Inflammatory macrophage treated with lipopolysaccharide for 4 hours (primary cell): Measurements from ENCODE around the gene GOLGA6L10.
"Not testable (repeated sequence)": the region's sequence is repeated elsewhere in the genome, so short reads cannot be mapped to it uniquely, and the experiment has no call there.

Experiments
- DNase-seq: peaks from one replicate; pipeline ENCODE4 v3.0.0-alpha.2; 2020

Gene GOLGA6L10

DNA sequence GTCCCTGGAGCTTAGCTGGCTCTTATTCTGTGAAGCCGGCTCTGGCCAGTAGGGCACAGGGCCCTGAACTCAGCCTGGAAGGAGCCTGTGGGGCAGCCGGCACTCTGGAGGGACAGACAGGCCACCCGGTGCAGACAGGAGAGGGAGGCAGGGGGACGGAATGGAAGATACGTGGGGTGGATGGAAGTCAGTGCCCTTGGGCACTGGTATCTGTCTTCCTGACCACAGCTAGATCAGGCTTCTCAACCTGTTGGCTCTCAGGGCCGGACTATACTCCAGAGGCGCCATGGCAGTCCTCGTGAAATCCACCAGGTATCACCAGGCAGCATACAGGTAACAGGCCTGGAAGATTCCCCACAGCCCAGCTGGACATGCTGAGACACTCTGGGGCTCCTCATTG is 10.7 kb downstream of the GOLGA6L10 start:
- DNase-seq: not testable (repeated sequence)

- DNase-seq: not testable (repeated sequence)
These were observed 11.2 kb downstream of the GOLGA6L10 start for GRCh38 chr15:82338053-82338452.

GRCh38 chr15:82337051-82337450 is 12.2 kb downstream of the GOLGA6L10 start:
- not testable (repeated sequence) for DNase-seq

- not testable (repeated sequence) for DNase-seq
These were observed 13.1 kb downstream of the GOLGA6L10 start for GRCh38 chr15:82336180-82336647.

- DNase-seq: not testable (repeated sequence)
These were observed 14.3 kb downstream of the GOLGA6L10 start for GRCh38 chr15:82335006-82335405.

DNA sequence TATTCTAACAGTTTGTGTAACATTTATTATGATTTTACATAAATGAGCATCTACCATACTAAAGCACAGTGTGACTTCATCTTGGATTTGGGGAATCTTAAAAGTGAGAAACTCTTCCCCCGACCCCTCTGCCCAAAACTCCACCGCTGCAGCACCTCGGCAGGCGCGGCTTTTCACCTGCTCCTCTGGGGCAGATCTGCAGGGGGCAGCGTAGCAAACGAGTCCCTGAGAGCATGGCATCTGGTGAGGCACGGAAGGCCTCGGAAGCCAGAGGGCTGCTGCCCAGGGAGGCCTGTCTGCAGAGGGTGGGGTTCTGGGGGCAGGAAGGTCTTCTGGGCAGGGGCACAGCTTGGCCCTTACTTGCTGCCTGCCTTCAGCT is 14.7 kb downstream of the GOLGA6L10 start:
- DNase-seq: not testable (repeated sequence)

DNA sequence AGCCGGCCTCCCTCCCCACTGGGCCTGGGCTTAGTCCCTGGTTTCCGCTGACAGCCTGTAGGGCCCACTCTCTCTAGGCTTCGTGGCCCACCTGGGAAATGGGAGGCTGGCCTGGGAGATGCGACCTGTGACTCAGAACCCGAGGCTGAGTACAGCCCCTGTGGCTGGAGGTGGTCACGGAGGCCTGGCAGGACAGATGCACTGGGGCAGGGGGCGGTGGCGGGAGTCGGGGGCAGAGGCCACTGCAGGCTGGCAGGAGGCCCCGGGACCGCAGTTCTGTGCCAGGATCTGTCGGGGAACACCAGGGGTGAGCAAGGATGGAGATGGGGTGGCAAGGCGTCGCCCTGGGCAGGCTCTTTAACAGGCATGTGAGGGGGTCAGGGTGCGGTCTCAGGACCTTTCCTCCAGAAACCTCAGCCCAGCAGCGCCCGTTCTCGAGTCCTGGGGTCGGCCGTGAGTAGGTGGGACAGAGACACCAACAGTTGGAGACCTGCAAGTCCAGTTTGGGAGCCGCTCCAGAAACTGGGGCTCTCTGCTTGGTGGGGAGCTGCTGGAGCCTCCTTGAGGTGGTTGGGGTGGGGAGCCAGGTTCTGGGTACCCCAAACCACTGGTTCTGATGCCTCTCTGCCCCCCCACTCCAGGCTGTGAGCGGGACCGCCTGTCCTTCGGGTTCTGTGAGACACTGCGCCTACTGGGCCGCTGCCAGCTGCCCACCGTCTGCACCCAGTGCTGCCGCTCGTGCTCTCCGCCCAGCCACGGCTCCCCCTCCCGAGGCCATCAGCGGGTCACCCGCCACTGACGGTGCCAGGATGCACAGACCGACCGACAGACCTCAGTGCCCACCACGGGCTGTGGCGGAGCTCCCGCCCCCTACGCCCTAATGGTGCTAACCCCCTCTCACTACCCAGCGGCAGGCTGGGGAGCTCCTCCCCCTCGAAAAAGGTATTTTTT is 15.4 kb downstream of the GOLGA6L10 start:
- DNase-seq: not testable (repeated sequence)

DNA sequence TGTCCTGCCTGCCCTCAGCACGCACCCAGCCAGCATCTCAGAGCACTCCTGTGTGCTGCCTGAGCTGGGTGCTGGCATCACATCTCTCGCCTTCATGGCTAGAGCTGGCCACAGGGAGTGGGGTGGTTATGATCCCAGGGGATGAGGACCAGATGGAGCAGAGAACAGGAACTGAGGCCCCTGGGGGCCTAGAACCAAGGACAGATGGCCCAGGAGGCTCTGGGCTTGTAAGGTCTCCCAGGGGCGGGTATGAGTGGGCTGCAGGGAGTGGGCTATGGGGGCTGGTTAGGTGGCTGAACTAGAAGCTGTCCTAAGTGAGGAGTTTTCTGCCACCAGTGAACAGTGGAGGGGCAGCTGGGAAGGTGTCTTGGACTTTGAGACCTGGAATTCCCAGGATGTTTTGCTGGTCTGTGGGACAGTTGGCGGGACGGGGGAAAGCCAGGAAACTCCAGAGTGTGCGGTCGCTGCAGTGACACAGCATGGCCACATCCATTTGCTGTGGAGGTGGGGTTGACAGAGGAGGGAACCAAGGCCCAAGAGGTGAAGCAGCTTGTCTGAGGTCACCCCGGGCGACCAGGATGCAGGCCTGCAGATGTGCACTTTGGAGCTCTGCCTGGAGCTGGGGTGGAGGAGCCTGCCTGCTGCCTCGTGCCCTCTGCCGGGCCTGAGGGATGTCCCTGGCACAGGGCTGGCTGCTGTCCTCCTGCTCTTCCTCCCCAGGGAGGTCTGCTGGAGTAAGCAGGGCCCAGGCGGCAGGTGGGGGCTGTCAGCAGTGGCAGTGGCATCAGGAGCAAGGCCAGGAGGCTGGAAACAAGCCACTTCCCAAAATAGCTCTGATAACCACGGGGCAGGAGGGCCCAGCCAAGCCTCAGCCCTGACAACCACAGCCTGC is 16.3 kb downstream of the GOLGA6L10 start:
- not testable (repeated sequence) for DNase-seq

- DNase-seq: not testable (repeated sequence)
These were observed 17.5 kb downstream of the GOLGA6L10 start for GRCh38 chr15:82331576-82332304.

DNA sequence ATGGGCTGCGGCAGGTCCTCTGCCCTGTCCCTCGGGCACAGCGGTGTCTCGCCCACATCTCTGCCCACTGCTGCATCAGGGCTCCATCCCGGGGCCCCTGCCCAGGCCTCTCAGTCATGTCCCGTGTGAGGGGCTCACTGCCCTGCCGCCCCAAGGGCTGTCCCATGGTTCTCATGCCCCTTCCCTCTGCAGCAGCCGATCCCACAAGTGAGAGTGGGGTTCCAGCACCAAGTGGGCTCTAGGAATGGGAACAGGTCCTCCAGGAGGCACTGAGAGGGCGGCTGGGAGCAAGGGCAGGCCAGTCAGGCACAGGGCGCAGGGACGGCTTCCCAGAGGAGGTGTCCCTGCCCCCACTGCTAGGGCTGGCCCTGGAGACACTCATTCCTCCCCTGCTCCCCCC is 18.4 kb downstream of the GOLGA6L10 start:
- DNase-seq: not testable (repeated sequence)

GRCh38 chr15:82329039-82329438 is 20.2 kb downstream of the GOLGA6L10 start:
- DNase-seq: not testable (repeated sequence)

GRCh38 chr15:82327372-82327771 is 21.9 kb downstream of the GOLGA6L10 start:
- DNase-seq: not testable (repeated sequence)

DNA sequence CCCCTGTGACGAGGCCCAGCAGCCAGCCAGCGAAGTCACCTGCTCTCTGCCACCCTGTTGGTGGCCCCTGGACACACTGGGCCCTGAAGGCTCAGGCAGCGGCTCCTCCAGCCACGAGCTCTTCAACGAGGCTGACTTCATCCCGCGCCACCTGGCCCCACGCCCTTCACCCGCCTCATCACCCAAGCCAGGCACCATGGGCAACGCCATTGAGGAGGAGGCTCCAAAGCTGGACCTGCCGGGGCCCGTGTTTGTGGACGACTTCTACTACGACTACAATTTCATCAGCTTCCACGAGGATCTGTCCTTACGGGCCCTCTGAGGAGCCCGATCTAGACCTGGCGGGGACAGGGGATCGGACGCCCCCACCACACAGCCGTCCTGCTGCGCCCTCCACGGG is 22.4 kb downstream of the GOLGA6L10 start:
- DNase-seq: not testable (repeated sequence)

GRCh38 chr15:82325646-82326045 is 23.6 kb downstream of the GOLGA6L10 start:
- not testable (repeated sequence) for DNase-seq

DNA sequence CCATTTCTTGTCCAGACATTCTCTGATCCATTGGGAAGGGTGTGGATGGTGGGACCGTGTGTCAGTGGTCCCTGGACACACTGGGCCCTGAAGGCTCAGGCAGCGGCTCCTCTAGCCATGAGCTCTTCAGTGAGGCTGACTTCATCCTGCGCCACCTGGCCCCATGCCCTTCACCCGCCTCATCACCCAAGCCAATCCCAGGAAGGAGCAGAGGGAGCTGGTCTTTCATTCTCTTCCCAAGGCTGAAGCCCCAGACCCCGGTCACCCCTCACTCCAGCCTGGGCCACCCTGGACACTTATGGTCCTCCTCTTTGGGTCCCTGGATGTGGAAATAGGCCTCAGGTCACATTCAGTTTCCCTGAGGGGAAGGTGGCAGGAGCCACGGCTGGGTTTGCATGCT is 24.4 kb downstream of the GOLGA6L10 start:
- DNase-seq: not testable (repeated sequence)

GRCh38 chr15:82322488-82322887 is 26.8 kb downstream of the GOLGA6L10 start:
- not testable (repeated sequence) for DNase-seq

GRCh38 chr15:82320861-82321260 is 28.4 kb downstream of the GOLGA6L10 start:
- DNase-seq: not testable (repeated sequence)

DNA sequence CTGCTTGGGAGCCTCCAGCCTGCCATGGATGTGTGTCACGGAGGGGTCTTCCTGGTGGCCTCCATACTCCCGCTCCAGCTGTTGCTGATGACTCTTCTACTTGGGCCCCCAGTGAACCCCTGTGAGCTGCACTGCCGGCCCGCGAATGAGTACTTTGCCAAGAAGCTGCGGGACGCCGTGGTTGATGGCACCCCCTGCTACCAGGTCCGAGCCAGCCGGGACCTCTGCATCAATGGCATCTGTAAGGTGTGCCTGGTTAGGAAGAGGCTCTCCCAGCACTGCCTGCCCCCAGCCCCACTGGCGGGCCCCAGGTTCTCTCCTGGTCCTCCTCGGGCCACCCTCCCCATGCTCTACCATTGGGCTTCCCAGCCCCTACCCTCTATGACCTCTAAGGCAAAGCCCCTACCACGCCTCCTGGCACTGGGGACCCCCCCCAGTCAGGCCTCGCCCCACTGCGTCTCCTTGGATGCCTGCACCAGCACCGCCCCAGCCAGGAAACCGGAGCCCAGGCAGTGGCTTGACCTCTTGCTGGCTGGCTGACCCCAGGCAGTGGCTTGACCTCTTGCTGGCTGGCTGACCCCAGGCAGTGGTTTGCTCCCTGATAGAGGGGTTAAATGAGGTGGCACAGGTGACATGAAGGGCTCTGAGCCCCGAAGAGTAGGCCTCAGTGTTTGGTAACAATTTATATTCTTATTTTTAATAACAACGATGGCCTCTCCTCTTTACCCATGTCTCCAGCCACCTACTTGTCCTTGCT is 29.6 kb downstream of the GOLGA6L10 start:
- DNase-seq: not testable (repeated sequence)

- not testable (repeated sequence) for DNase-seq
These were observed 31.0 kb downstream of the GOLGA6L10 start for GRCh38 chr15:82318281-82318680.

- DNase-seq: not testable (repeated sequence)
These were observed 31.8 kb downstream of the GOLGA6L10 start for GRCh38 chr15:82317516-82317915.

DNA sequence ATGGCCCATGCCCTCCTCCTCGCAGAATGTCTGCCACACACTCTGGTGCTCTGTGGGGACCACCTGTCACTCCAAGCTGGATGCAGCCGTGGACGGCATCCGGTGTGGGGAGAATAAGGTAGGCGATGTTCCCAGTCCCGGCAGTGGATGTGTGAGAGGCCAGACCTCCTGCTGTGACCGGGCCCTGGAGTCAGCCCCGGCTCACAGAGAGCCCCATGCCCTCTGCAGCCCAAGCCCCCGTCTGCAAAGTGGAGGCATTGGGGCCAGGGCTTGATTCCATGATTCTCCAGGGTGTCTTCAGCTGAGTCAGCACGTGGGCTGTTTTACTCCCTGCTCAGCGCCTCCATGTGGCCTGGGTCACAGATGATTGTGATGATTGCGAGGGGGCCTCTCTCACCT is 32.2 kb downstream of the GOLGA6L10 start:
- no peak for DNase-seq
